Liver (tissue), 3 donors: ENCODE measurements around the gene USP25.

Experiments
- EGR1 ChIP-seq, 2 donors: IDR thresholded peaks; 2 replicates each; pipeline ENCODE4 v1.6.1; 2016 to 2018; ENCODE audit warnings: antibody characterized with exemption in 2 of 2, low read depth in 2 of 2
- YY1 ChIP-seq: IDR thresholded peaks from 2 replicates; pipeline ENCODE4 v1.6.1; 2016; ENCODE audit warnings: antibody characterized with exemption, mild to moderate bottlenecking
- TF ChIP-seq, protein P1 (sequence below): fragments of 150-350 bp; IDR thresholded peaks from 2 replicates; pipeline ENCODE4 v1.5.1; 2017; ENCODE audit warnings: improper control_type of control experiment, low read depth, low read length; ENCODE audit not compliant: missing input control
- TF ChIP-seq, protein P2 (sequence below): IDR thresholded peaks from 2 replicates; pipeline ENCODE4 v1.6.1; 2016; ENCODE audit warnings: antibody characterized with exemption
- TF ChIP-seq, protein P3 (sequence below): IDR thresholded peaks from 2 replicates; pipeline ENCODE4 v1.6.1; 2016; ENCODE audit warnings: antibody characterized with exemption, mild to moderate bottlenecking
- donor health status: healthy.
- donor health status: healthy.

DNA sequence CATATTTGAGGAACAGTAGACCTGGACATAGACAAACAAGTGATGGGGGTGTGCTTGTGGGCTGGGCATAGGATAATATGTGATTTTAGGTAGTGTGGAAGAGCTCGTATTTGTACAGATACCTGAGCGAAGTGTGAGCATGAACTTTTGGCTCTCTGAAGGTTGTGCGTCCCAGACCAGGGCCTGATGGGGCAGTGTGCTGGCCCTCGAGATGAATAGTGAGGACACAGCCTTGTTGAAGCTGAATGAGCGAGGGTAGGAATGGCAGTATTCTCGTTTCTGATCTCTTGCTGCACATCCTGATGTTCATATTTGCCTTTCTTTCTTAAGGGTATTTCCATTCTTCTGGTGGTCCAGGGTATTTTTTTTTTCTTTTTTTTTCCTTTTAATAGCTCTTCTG lies 41.5 kb downstream of the USP25 start:
- TF ChIP-seq, protein P1, sequence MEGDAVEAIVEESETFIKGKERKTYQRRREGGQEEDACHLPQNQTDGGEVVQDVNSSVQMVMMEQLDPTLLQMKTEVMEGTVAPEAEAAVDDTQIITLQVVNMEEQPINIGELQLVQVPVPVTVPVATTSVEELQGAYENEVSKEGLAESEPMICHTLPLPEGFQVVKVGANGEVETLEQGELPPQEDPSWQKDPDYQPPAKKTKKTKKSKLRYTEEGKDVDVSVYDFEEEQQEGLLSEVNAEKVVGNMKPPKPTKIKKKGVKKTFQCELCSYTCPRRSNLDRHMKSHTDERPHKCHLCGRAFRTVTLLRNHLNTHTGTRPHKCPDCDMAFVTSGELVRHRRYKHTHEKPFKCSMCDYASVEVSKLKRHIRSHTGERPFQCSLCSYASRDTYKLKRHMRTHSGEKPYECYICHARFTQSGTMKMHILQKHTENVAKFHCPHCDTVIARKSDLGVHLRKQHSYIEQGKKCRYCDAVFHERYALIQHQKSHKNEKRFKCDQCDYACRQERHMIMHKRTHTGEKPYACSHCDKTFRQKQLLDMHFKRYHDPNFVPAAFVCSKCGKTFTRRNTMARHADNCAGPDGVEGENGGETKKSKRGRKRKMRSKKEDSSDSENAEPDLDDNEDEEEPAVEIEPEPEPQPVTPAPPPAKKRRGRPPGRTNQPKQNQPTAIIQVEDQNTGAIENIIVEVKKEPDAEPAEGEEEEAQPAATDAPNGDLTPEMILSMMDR = no peak
- TF ChIP-seq, protein P2, sequence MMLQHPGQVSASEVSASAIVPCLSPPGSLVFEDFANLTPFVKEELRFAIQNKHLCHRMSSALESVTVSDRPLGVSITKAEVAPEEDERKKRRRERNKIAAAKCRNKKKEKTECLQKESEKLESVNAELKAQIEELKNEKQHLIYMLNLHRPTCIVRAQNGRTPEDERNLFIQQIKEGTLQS = no peak
- TF ChIP-seq, protein P3, sequence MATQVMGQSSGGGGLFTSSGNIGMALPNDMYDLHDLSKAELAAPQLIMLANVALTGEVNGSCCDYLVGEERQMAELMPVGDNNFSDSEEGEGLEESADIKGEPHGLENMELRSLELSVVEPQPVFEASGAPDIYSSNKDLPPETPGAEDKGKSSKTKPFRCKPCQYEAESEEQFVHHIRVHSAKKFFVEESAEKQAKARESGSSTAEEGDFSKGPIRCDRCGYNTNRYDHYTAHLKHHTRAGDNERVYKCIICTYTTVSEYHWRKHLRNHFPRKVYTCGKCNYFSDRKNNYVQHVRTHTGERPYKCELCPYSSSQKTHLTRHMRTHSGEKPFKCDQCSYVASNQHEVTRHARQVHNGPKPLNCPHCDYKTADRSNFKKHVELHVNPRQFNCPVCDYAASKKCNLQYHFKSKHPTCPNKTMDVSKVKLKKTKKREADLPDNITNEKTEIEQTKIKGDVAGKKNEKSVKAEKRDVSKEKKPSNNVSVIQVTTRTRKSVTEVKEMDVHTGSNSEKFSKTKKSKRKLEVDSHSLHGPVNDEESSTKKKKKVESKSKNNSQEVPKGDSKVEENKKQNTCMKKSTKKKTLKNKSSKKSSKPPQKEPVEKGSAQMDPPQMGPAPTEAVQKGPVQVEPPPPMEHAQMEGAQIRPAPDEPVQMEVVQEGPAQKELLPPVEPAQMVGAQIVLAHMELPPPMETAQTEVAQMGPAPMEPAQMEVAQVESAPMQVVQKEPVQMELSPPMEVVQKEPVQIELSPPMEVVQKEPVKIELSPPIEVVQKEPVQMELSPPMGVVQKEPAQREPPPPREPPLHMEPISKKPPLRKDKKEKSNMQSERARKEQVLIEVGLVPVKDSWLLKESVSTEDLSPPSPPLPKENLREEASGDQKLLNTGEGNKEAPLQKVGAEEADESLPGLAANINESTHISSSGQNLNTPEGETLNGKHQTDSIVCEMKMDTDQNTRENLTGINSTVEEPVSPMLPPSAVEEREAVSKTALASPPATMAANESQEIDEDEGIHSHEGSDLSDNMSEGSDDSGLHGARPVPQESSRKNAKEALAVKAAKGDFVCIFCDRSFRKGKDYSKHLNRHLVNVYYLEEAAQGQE = no peak
- TF ChIP-seq EGR1 (IDR thresholded peaks at IDR 0.05; ENCODE audit: low read depth in 2 of 2) = no peak
- TF ChIP-seq YY1 = no peak
